Activated T-helper 1 cell treated with anti-CD3 and anti-CD28 coated beads, Interleukin-12 subunit alpha, Interleukin-12 subunit beta, Interleukin-2, Interleukin-4 antibody, amounts not matched to agents 30 ng/mL and 10 ng/mL and 1 ng/mL, durations not matched to agents 14 hours and 24 hours and 36 hours (primary cell): ENCODE data around the gene CTDP1. TPM values are rescaled to one million over a fixed set of nuclear protein-coding genes. Genes with fewer than 3 reads are reported as not detected.
A peak's percentile ranks its signal among the peaks of the same experiment; 100 is the strongest.

Source experiments
- DNase-seq: peaks from one replicate; pipeline ENCODE4 v3.0.0; 2021; ENCODE audit warnings: low spot score
- H3K27ac Mint-ChIP-seq: one replicate; pipeline ENCODE4 v1.8.0; 2021; ENCODE audit warnings: mild to moderate bottlenecking, mixed read lengths
- H3K27me3 Mint-ChIP-seq: one replicate; pipeline ENCODE4 v1.8.0; 2022; ENCODE audit warnings: mild to moderate bottlenecking, moderate library complexity, mixed read lengths; ENCODE audit not compliant: insufficient read depth
- H3K36me3 Mint-ChIP-seq: one replicate; pipeline ENCODE4 v1.8.0; 2021; ENCODE audit warnings: low read depth, mixed read lengths
- H3K4me1 Mint-ChIP-seq: one replicate; pipeline ENCODE4 v1.8.0; 2021; ENCODE audit warnings: low read depth, mixed read lengths
- H3K4me3 Mint-ChIP-seq: one replicate; pipeline ENCODE4 v1.8.0; 2021; ENCODE audit warnings: mild to moderate bottlenecking, moderate library complexity, mixed read lengths
- H3K9me3 Mint-ChIP-seq: one replicate; pipeline ENCODE4 v1.8.0; 2021; ENCODE audit warnings: mixed read lengths
- intact Hi-C: fragments of 100-400 bp; cut with micrococcal nuclease; formaldehyde crosslinking; loops from one replicate; pipeline ENCODE4 v1.15.1; 2024
- total RNA-seq: library from RNA; stranded (reverse); gene quantifications from 2 replicates; pipeline ENCODE4 v1.2.3, GENCODE V29; 2022

CTDP1 gene
- total RNA-seq, result 45.9 and 47.2 TPM in 2 replicates

- intact Hi-C loops, result loop anchor here (1.0 kb wide), 9 partner anchors 156 to 610 kb away; partner anchors contain the start of genes ATP9B, RBFA, SLC66A2 and TXNL4A
- H3K36me3 Mint-ChIP-seq, result peaks cover 23% of the 10 kb centered on the region
- peak; percentile 83 for DNase-seq
- H3K9me3 Mint-ChIP-seq, result peaks cover 5% of the 10 kb centered on the region
- peak within 1 kb of the TSS; percentile 99 for H3K27ac Mint-ChIP-seq
- H3K27me3 Mint-ChIP-seq, result no peaks in the 10 kb centered on the region
- H3K4me1 Mint-ChIP-seq, result peaks cover 63% of the 10 kb centered on the region
- peak within 1 kb of the TSS; percentile 94 for H3K4me3 Mint-ChIP-seq
Measured at GRCh38 chr18:79679552-79680099, at the start of gene CTDP1. CTDP1 (plus strand) TSS chr18:79679803; CDS start chr18:79679948, 145 bp downstream.

GRCh38 chr18:79630281-79631095 is 49.1 kb upstream of the CTDP1 start:
- H3K27me3 Mint-ChIP-seq, result peaks cover 3% of the 10 kb centered on the region
- intact Hi-C loops, result no loop called here

GRCh38 chr18:79631096-79631507 is 48.5 kb upstream of the CTDP1 start:
- Mint-ChIP-seq H3K27me3 (peaks cover 2% of the 10 kb centered on the region), H3K36me3 (no peaks in the 10 kb centered on the region), H3K9me3 (peaks cover 12% of the 10 kb centered on the region), H3K4me3 (no peak overlapping the region), H3K4me1 (peaks cover 5% of the 10 kb centered on the region), H3K27ac (no peak overlapping the region)
- intact Hi-C loops, result no loop called here
- DNase-seq, result no peak

More at GRCh38 chr18:79630281-79631095, 49.1 kb upstream of the CTDP1 start:
- Mint-ChIP-seq H3K9me3 (peaks cover 10% of the 10 kb centered on the region), H3K4me3 (no peak overlapping the region), H3K4me1 (peaks cover 6% of the 10 kb centered on the region), H3K27ac (no peak overlapping the region), H3K36me3 (no peaks in the 10 kb centered on the region)
- DNase-seq, result no peak

GRCh38 chr18:79631761-79632446 is 47.7 kb upstream of the CTDP1 start:
- H3K27ac Mint-ChIP-seq, result peak overlapping the region; percentile 11
- peaks cover 3% of the 10 kb centered on the region for H3K27me3 Mint-ChIP-seq
- no peak for DNase-seq
- H3K4me3 Mint-ChIP-seq, result no peak overlapping the region
- peaks cover 12% of the 10 kb centered on the region for H3K9me3 Mint-ChIP-seq
- peaks cover 5% of the 10 kb centered on the region for H3K4me1 Mint-ChIP-seq
- intact Hi-C loops, result no loop called here
- no peaks in the 10 kb centered on the region for H3K36me3 Mint-ChIP-seq

- H3K4me3 Mint-ChIP-seq, result no peak overlapping the region
- intact Hi-C loops, result no loop called here
- no peak for DNase-seq
- peaks cover 6% of the 10 kb centered on the region for H3K27me3 Mint-ChIP-seq
- no peak overlapping the region for H3K27ac Mint-ChIP-seq
- peaks cover 12% of the 10 kb centered on the region for H3K9me3 Mint-ChIP-seq
- H3K4me1 Mint-ChIP-seq, result peaks cover 5% of the 10 kb centered on the region
- H3K36me3 Mint-ChIP-seq, result no peaks in the 10 kb centered on the region
Measured at GRCh38 chr18:79632765-79633164, 46.8 kb upstream of the CTDP1 start.

- Mint-ChIP-seq H3K27ac (no peak overlapping the region), H3K36me3 (no peaks in the 10 kb centered on the region), H3K4me1 (peaks cover 5% of the 10 kb centered on the region), H3K27me3 (peaks cover 8% of the 10 kb centered on the region), H3K9me3 (peaks cover 12% of the 10 kb centered on the region), H3K4me3 (no peak overlapping the region)
- DNase-seq, result no peak
- intact Hi-C loops, result no loop called here
Measured at GRCh38 chr18:79634186-79634585, 45.4 kb upstream of the CTDP1 start.

- H3K27ac Mint-ChIP-seq, result no peak overlapping the region
- DNase-seq, result no peak
- intact Hi-C loops, result no loop called here
- no peaks in the 10 kb centered on the region for H3K36me3 Mint-ChIP-seq
- peaks cover 12% of the 10 kb centered on the region for H3K9me3 Mint-ChIP-seq
- H3K27me3 Mint-ChIP-seq, result peaks cover 10% of the 10 kb centered on the region
- peaks cover 5% of the 10 kb centered on the region for H3K4me1 Mint-ChIP-seq
- H3K4me3 Mint-ChIP-seq, result no peak overlapping the region
Measured at GRCh38 chr18:79634593-79635426, 44.8 kb upstream of the CTDP1 start.

GRCh38 chr18:79635427-79635726 is 44.2 kb upstream of the CTDP1 start:
- peaks cover 12% of the 10 kb centered on the region for H3K9me3 Mint-ChIP-seq
- H3K36me3 Mint-ChIP-seq, result no peaks in the 10 kb centered on the region

GRCh38 chr18:79637181-79637920 is 42.3 kb upstream of the CTDP1 start:
- H3K9me3 Mint-ChIP-seq, result peaks cover 12% of the 10 kb centered on the region
- peaks cover under 1% of the 10 kb centered on the region for H3K4me1 Mint-ChIP-seq
- intact Hi-C loops, result no loop called here
- DNase-seq, result no peak
- no peak overlapping the region for H3K4me3 Mint-ChIP-seq
- H3K27ac Mint-ChIP-seq, result no peak overlapping the region
- peaks cover 13% of the 10 kb centered on the region for H3K27me3 Mint-ChIP-seq
- H3K36me3 Mint-ChIP-seq, result no peaks in the 10 kb centered on the region

More at GRCh38 chr18:79635427-79635726, 44.2 kb upstream of the CTDP1 start:
- Mint-ChIP-seq H3K4me1 (peaks cover 5% of the 10 kb centered on the region), H3K27ac (peak overlapping the region; percentile 47), H3K4me3 (no peak overlapping the region), H3K27me3 (peaks cover 10% of the 10 kb centered on the region)
- intact Hi-C loops, result no loop called here
- DNase-seq, result no peak

- intact Hi-C loops, result no loop called here
- no peak overlapping the region for H3K4me3 Mint-ChIP-seq
- H3K36me3 Mint-ChIP-seq, result no peaks in the 10 kb centered on the region
- DNase-seq, result no peak
- peaks cover 13% of the 10 kb centered on the region for H3K27me3 Mint-ChIP-seq
- H3K9me3 Mint-ChIP-seq, result peaks cover 12% of the 10 kb centered on the region
- H3K27ac Mint-ChIP-seq, result no peak overlapping the region
- H3K4me1 Mint-ChIP-seq, result no peaks in the 10 kb centered on the region
Measured at GRCh38 chr18:79637921-79638909, 41.4 kb upstream of the CTDP1 start.

GRCh38 chr18:79639072-79639829 is 40.4 kb upstream of the CTDP1 start:
- intact Hi-C loops, result no loop called here
- Mint-ChIP-seq H3K36me3 (no peaks in the 10 kb centered on the region), H3K27ac (no peak overlapping the region), H3K4me1 (no peaks in the 10 kb centered on the region), H3K27me3 (peaks cover 13% of the 10 kb centered on the region), H3K4me3 (no peak overlapping the region), H3K9me3 (peaks cover 5% of the 10 kb centered on the region)
- no peak for DNase-seq
